IPS-18c (cell line): ENCODE results near the gene SOCS7.

ENCODE experiments used
- H3K4me3 ChIP-seq: 2 replicates; pipeline ENCODE4 v1.7.0; 2013; ENCODE audit warnings: low read depth, mild to moderate bottlenecking, low read length, moderate library complexity; ENCODE audit not compliant: insufficient read depth
- H3K9me3 ChIP-seq: one replicate; pipeline ENCODE4 v1.6.1; 2013; ENCODE audit warnings: mild to moderate bottlenecking, low read length, moderate library complexity; ENCODE audit not compliant: control insufficient read depth, insufficient read depth

SOCS7 gene

GRCh38 chr17:38351412-38352222 lies at the start of gene SOCS7:
SOCS7 (plus strand) TSS chr17:38351844; CDS start chr17:38352053, 209 bp downstream.
- H3K9me3 ChIP-seq = no peaks in the 10 kb centered on the region

GRCh38 chr17:38315497-38315896 lies 36.1 kb upstream of the SOCS7 start:
- Histone ChIP-seq H3K4me3 (no peak overlapping the region), H3K9me3 (no peaks in the 10 kb centered on the region)

More at GRCh38 chr17:38351412-38352222, at the start of gene SOCS7:
- H3K4me3 ChIP-seq = peak within 1 kb of the TSS; percentile 81

GRCh38 chr17:38317081-38317480 lies 34.6 kb upstream of the SOCS7 start:
- Histone ChIP-seq H3K9me3 (no peaks in the 10 kb centered on the region), H3K4me3 (no peak overlapping the region)

- H3K9me3 ChIP-seq = no peaks in the 10 kb centered on the region
- no peak overlapping the region for H3K4me3 ChIP-seq
Measured at GRCh38 chr17:38320482-38320881, 31.2 kb upstream of the SOCS7 start.

GRCh38 chr17:38322156-38322779 lies 29.4 kb upstream of the SOCS7 start:
- no peaks in the 10 kb centered on the region for H3K9me3 ChIP-seq
- no peak overlapping the region for H3K4me3 ChIP-seq

GRCh38 chr17:38322897-38323296 lies 28.7 kb upstream of the SOCS7 start:
- Histone ChIP-seq H3K4me3 (no peak overlapping the region), H3K9me3 (no peaks in the 10 kb centered on the region)

- no peak overlapping the region for H3K4me3 ChIP-seq
- no peaks in the 10 kb centered on the region for H3K9me3 ChIP-seq
Measured at GRCh38 chr17:38324141-38324697, 27.4 kb upstream of the SOCS7 start.

GRCh38 chr17:38324772-38325171 lies 26.9 kb upstream of the SOCS7 start:
- Histone ChIP-seq H3K9me3 (no peaks in the 10 kb centered on the region), H3K4me3 (no peak overlapping the region)

GRCh38 chr17:38325221-38325851 lies 26.3 kb upstream of the SOCS7 start:
- no peaks in the 10 kb centered on the region for H3K9me3 ChIP-seq
- H3K4me3 ChIP-seq = no peak overlapping the region

GRCh38 chr17:38326996-38327792 lies 24.4 kb upstream of the SOCS7 start:
- H3K4me3 ChIP-seq = no peak overlapping the region
- H3K9me3 ChIP-seq = no peaks in the 10 kb centered on the region

GRCh38 chr17:38327936-38328335 lies 23.7 kb upstream of the SOCS7 start:
- H3K4me3 ChIP-seq = no peak overlapping the region

GRCh38 chr17:38328620-38329019 lies 23.0 kb upstream of the SOCS7 start:
- H3K9me3 ChIP-seq = no peaks in the 10 kb centered on the region
- H3K4me3 ChIP-seq = no peak overlapping the region

More at GRCh38 chr17:38327936-38328335, 23.7 kb upstream of the SOCS7 start:
- H3K9me3 ChIP-seq = no peaks in the 10 kb centered on the region

- no peaks in the 10 kb centered on the region for H3K9me3 ChIP-seq
- H3K4me3 ChIP-seq = no peak overlapping the region
Measured at GRCh38 chr17:38329284-38329683, 22.4 kb upstream of the SOCS7 start.

GRCh38 chr17:38329808-38330730 lies 21.6 kb upstream of the SOCS7 start:
- H3K4me3 ChIP-seq = no peak overlapping the region
- no peaks in the 10 kb centered on the region for H3K9me3 ChIP-seq

GRCh38 chr17:38330941-38331411 lies 20.7 kb upstream of the SOCS7 start:
- Histone ChIP-seq H3K4me3 (no peak overlapping the region), H3K9me3 (no peaks in the 10 kb centered on the region)

- Histone ChIP-seq H3K9me3 (no peaks in the 10 kb centered on the region), H3K4me3 (no peak overlapping the region)
Measured at GRCh38 chr17:38332735-38333134, 18.9 kb upstream of the SOCS7 start.
